GM21619 (cell line): ENCODE measurements around the gene CDT1.

ENCODE experiments used
- ATAC-seq: cut with Tn5 transposase; IDR thresholded peaks from one replicate; pipeline ENCODE4 v1.9.1; 2021; ENCODE audit not compliant: unreplicated experiment

CDT1 gene

GRCh38 chr16:88803264-88803987, at the start of gene CDT1:
TSS of gene CDT1 (plus strand) at chr16:88803789. CDS start at chr16:88803832, 43 bp downstream.
- peak; percentile 40 for ATAC-seq

GRCh38 chr16:88754109-88754911, 49.3 kb upstream of the CDT1 start:
- ATAC-seq = no peak

- ATAC-seq = no peak
Observed at GRCh38 chr16:88754912-88755744, 48.5 kb upstream of the CDT1 start.

- ATAC-seq = no peak
Observed at GRCh38 chr16:88755745-88756443, 47.7 kb upstream of the CDT1 start.

GRCh38 chr16:88758227-88758943, 45.2 kb upstream of the CDT1 start:
- no peak for ATAC-seq

- ATAC-seq = no peak
Observed at GRCh38 chr16:88758944-88759244, 44.7 kb upstream of the CDT1 start.

- ATAC-seq = no peak
Observed at GRCh38 chr16:88759245-88759975, 44.2 kb upstream of the CDT1 start.

- ATAC-seq = no peak
Observed at GRCh38 chr16:88759976-88760350, 43.6 kb upstream of the CDT1 start.

GRCh38 chr16:88760424-88761142, 43.0 kb upstream of the CDT1 start:
- no peak for ATAC-seq

GRCh38 chr16:88761143-88761534, 42.5 kb upstream of the CDT1 start:
- ATAC-seq = no peak

- ATAC-seq = no peak
Observed at GRCh38 chr16:88761830-88762229, 41.8 kb upstream of the CDT1 start.

- no peak for ATAC-seq
Observed at GRCh38 chr16:88762258-88762870, 41.2 kb upstream of the CDT1 start.

- no peak for ATAC-seq
Observed at GRCh38 chr16:88762941-88763340, 40.6 kb upstream of the CDT1 start.

GRCh38 chr16:88763502-88764053, 40.0 kb upstream of the CDT1 start:
- ATAC-seq = no peak

- no peak for ATAC-seq
Observed at GRCh38 chr16:88764080-88764479, 39.5 kb upstream of the CDT1 start.

GRCh38 chr16:88764913-88765349, 38.7 kb upstream of the CDT1 start:
- no peak for ATAC-seq

GRCh38 chr16:88766975-88767374, 36.6 kb upstream of the CDT1 start:
- no peak for ATAC-seq

GRCh38 chr16:88767546-88768070, 36.0 kb upstream of the CDT1 start:
- no peak for ATAC-seq
